Fibroblast of lung (primary cell): ENCODE results near the gene RBFOX1.

Experiments used
- EZH2 ChIP-seq: IDR thresholded peaks from 2 replicates; pipeline ENCODE4 v1.5.1; 2012; ENCODE audit warnings: low read length, control low read depth, mild to moderate bottlenecking; ENCODE audit errors: missing control alignments
- TF ChIP-seq, protein P1 (sequence below), 2 donors: IDR thresholded peaks in 1 of 2; conservative IDR thresholded peaks in 1 of 2; 1 replicate in 1 of 2; 2 replicates in 1 of 2; pipeline ENCODE4 v1.5.1; 2011 to 2012; ENCODE audit warnings: low read length in 2 of 2, control low read depth in 1 of 2, inconsistent platforms in 1 of 2, low read depth in 1 of 2, mild to moderate bottlenecking in 1 of 2

DNA sequence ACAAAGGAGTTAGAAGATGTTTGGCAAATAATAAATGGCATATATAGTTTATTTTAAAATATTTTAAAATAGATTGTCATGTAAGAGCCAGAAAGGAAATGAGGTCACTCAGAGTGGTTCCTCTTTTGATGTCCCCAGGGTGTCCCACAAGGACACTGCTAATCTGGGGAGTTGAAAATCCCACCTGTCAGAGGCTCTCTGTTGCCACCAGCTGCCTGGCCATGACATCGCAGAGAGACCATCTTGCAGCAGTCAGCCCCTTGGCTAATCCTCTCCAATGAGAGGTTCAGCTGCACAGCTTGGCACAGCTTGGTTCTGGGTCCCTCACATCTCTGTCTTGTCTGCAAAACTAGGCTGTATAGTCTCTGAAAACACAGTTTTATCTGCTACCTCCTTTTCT lies 11.0 kb upstream of the RBFOX1 start:
- TF ChIP-seq, protein P1, sequence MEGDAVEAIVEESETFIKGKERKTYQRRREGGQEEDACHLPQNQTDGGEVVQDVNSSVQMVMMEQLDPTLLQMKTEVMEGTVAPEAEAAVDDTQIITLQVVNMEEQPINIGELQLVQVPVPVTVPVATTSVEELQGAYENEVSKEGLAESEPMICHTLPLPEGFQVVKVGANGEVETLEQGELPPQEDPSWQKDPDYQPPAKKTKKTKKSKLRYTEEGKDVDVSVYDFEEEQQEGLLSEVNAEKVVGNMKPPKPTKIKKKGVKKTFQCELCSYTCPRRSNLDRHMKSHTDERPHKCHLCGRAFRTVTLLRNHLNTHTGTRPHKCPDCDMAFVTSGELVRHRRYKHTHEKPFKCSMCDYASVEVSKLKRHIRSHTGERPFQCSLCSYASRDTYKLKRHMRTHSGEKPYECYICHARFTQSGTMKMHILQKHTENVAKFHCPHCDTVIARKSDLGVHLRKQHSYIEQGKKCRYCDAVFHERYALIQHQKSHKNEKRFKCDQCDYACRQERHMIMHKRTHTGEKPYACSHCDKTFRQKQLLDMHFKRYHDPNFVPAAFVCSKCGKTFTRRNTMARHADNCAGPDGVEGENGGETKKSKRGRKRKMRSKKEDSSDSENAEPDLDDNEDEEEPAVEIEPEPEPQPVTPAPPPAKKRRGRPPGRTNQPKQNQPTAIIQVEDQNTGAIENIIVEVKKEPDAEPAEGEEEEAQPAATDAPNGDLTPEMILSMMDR (conservative IDR thresholded peaks at IDR 0.05 in 1 of 2, IDR thresholded peaks at IDR 0.05 in 1 of 2; ENCODE audit: low read depth in 1 of 2, low read length in 2 of 2) = no peak
- no peak for TF ChIP-seq EZH2
